GM21526 (cell line): ENCODE results near the gene CLDN24.

Source experiments
- ATAC-seq: cut with Tn5 transposase; IDR thresholded peaks from one replicate; pipeline ENCODE4 v1.9.1; 2021; ENCODE audit warnings: moderate library complexity; ENCODE audit not compliant: unreplicated experiment, low FRiP score

The CLDN24 gene

GRCh38 chr4:183323295-183323694, 1.1 kb upstream of the CLDN24 start:
- ATAC-seq, result no peak

GRCh38 chr4:183321516-183321915, 710 bp downstream of the CLDN24 start:
- no peak for ATAC-seq

GRCh38 chr4:183321079-183321478, 1.1 kb downstream of the CLDN24 start:
- ATAC-seq, result no peak

DNA sequence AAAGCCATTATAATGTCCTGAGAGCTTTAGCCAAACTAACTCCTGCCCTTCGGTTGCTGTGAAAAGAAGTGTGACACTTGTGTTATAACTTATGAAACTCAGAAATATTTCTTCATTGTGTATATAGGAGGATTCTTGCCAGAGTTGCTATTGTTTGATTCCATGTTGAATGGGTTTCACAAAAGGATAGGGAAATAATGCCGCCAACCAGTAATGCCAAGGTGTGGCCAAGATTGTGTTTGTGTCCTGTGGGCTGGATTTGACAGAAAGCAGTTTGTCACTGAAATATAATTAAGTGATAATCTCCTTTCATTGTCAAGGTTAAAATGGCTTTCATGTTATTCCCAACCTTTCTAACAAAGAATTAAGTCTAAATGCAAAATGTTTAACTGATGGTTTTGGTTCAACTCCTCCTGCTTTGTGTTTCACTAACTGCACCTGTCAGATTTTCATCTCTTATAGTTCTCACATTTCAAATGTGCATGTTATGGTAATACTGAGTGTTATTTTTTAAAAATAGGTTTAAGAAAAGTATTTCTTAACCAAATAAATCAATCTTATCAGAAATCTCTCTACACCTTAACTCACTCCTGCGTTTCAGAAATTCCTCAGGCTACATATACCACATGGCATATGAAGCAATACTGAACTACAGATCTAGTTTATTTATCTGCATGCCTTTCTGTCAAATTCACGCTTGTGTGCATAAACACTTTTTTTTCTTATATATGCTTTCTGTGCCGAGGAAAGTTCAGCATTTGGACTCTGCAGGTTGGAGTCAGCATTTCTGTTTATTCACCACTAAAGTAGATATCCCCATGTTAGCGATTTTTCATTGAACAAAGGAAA, 1.8 kb downstream of the CLDN24 start, which contains the start of gene CLDN22:
Gene CLDN22 (minus strand): TSS at position 66 of the 849 bp plus-strand sequence. CDS start 58 bp downstream, at position 8.
- no peak for ATAC-seq

DNA sequence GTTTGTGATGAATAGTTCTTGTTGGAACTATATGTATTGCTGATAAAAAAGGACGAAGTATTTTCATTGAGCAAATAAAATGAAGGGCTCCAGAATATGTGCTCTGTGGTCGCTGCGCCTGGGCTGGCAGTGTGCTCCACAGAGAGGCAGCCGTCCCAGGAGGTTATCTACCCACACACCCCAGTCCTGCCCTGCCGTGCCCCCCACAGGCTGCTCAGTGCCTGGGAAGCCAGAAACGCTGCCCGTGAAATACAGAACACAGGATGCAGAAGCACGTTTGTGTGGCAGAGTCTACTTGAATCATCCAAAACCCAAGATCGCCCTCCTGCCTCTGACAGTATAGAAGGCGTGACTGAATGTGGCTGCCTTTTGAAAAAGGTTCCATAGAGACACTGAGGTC, 3.6 kb downstream of the CLDN24 start:
- ATAC-seq, result no peak

DNA sequence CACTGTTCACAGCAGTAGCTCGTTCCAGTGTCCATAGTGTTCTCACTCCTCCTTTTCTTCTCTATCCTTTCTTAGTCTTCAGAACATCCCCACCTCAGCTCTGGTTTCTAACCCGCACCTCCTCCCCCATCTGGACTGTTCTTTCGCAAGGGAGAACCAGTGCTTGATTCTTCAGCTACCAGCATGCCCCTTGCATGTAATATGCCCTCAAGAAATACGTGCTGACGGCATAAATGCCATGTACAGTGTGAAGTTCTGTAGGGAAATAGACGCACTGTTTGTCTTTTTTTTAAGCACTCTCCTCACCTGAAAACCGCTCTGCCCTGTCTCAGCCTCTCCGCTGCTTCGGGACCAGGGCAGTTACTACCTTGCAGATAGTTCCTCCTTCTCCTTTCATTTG, 7.4 kb downstream of the CLDN24 start:
- ATAC-seq, result no peak

DNA sequence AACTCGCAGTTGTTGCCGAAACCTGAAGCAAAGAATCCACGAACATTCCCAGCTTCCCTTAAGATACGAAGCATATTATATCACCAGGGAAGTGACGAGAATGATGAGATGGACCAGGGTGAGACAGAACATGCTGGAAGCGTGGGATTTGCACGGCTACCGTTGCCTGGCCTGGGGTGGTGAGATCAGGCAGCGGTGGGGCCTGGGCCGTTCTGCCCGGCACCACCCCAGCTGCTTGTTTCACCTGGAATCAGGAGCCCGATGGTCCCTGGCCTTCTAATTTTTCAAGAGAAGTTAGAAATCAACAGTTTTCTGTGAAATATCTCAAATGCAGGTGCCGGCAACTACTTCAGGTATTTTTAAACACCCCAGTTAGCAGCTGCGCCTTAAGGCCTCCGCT, 7.9 kb downstream of the CLDN24 start:
- ATAC-seq, result no peak

GRCh38 chr4:183312841-183313240, 9.4 kb downstream of the CLDN24 start:
- no peak for ATAC-seq

- ATAC-seq, result no peak
These were observed 15.4 kb downstream of the CLDN24 start for GRCh38 chr4:183306811-183307210.

DNA sequence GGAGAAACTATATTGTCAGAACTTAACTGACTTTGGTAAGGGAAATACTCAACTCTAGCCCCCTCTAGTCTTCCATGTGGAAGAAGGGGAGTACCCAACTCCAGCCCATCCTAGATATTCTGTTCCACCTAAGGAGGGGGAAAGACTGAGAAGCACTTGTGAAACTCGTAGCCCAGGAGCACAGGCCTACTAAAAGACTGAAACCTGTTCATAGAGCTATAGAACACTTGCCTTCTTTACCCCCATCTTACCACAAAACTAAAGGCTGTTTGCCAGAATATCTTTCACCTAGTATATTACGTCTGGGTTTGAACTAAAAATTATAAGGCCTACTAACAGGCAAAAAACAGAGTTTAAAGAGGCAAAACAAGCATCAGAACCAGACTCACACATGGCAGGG, 17.7 kb downstream of the CLDN24 start:
- ATAC-seq, result peak; percentile 31

DNA sequence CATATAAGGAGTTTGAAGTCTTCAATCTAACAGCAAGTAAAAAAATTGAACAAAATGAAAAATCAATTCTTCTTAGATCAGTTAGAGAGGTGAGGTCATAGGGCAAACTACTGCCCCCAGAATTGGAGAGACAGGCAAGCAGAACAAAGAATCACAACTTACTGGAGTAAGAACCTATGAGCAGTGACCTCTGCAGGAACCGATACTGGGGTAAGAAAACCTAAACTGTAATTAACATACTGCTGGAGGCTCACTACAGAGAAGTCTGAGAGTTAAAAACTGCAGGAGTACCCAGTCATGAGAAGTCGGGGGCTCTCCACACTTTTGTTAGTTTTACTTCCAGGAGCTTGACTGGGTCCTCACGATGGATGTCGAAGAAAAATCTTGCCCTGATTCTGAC, 18.2 kb downstream of the CLDN24 start:
- peak; percentile 76 for ATAC-seq

DNA sequence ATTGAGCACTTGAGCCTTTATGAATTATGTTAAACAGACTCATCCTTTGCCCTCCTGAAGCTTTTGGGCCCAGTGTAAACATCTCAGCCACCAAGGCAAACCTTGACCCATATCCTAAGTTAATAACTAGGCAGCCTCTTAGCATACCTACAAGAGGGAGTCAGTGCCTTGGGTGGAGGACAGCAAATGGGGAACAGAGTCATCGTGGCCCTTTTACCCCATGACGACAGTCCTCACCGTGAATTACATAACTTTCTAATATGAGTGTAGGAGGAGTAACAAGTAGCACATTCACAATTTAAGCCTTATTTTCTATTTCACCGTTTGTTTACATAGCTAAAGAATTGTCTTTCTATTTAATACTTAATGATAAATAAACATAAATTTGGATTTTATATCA, 18.9 kb downstream of the CLDN24 start:
- no peak for ATAC-seq

GRCh38 chr4:183300655-183301054, 21.6 kb downstream of the CLDN24 start:
- no peak for ATAC-seq

DNA sequence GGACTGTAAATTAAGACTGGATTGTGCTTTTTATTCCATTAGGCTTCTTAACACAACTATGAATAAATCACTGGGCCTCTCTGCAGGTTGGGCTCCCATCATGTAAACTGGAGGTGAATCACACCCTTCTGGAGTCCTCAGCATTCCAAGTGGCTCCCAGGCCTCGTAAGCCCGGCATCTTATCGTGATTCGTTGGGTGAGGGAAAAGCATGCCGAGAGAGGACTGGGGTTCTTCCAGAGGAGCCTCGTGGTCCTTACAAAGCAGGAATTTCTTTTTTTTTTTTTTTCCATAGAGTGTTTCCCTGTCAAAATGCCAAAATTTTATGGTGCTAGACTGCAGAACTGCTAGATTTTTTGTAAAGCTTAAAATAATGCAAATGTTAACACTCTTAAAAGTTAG, 22.2 kb downstream of the CLDN24 start:
- ATAC-seq, result no peak

- ATAC-seq, result no peak
These were observed 22.8 kb downstream of the CLDN24 start for GRCh38 chr4:183299464-183299863.

GRCh38 chr4:183297675-183298074, 24.6 kb downstream of the CLDN24 start:
- peak; percentile 62 for ATAC-seq

DNA sequence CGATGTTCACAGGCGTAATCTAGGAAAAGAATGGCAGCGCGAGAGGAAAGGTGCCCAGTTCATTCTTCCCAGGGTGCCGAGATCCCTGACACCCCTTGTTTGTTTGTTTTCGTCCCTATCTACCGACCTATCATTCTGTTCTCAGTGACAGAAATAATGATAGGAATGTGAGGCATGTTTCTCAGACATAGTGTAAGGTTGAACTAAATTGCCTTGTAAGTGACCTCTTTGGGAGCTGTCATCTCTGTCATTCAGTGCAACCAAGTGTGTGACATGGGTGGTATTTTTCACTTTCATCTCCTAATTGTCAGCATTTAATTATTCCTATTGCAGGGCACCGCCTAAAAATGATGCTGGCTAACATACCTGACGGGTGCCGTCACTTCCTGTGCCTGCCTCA, 26.5 kb downstream of the CLDN24 start:
- no peak for ATAC-seq

GRCh38 chr4:183291070-183291469, 31.2 kb downstream of the CLDN24 start:
- ATAC-seq, result no peak

DNA sequence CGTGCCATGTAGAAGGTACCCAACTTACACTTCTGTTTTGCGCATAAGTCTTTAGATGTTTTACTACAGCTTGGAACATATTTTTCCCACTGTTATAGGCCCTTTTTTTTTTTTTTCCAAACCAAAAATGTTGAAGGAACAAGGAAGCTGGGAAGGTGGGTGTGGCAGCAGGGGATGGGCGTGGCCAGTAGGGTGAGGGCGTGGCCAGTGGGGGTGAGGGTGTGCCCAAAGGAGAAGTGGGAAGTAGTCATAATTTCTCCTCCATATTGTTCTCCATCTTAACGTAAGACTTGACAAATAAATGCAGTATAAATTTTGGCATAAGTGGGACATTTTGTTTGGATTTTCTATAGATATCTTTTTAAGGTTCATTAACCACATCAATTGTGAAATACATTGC, 32.5 kb downstream of the CLDN24 start:
- no peak for ATAC-seq

GRCh38 chr4:183288955-183289354, 33.3 kb downstream of the CLDN24 start:
- no peak for ATAC-seq

DNA sequence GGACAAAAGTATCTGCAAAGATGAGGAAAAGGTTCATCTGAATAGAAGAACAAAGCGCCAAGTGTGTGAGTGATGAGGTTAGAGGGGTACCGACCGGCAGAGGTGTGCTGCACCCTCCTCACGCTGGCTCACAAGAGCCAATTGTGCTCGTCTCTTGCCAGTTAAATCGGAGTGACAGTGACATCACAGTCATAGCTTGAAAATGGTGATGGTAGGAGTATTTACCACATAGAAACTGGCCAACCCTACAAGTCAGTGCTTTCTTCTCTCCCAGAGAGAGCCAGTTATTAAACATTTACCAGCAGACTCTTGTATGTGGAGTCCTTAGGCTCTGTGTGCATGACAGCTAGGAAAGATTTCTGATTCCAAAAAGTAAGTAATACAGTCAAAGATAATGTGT, 34.5 kb downstream of the CLDN24 start:
- no peak for ATAC-seq

DNA sequence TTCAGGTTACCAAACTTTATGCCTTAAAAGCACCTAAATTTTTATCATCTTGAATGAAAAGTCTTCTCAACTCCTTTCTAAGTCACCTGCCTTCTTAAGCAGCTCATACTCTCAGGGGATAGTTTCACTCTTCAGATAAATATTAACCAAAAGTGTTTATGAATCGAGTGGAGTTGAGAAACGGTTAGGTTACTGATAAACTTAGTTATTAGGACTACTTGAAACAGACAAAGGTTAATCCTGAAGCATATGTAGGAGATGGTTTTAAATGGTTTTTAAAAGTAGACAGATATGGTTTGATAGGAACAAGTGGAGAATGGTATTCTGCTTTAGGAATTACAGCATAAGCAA, 34.9 kb downstream of the CLDN24 start:
- ATAC-seq, result no peak
